ENCODE measurements around the gene GASK1B. TPM values are rescaled to one million over a fixed set of nuclear protein-coding genes. Genes with fewer than 3 reads are reported as not detected.

Gene GASK1B
- total and polyA plus RNA-seq, 7 donors = 6.7 to 59.5 (median 34.4) TPM

GRCh38 chr4:158161551-158162354, 11.1 kb downstream of the GASK1B start:
- Histone ChIP-seq H3K4me1 (peaks cover 5 to 98% (median 88%) of the 10 kb centered on the region in 4 donors), H3K27ac (peak overlapping the region; percentile 60 to 92 (median 72)), H3K36me3 (no peaks in the 10 kb centered on the region), H3K27me3 (no peaks in the 10 kb centered on the region), H3K4me3 (no peak overlapping the region), H3K9me3 (no peaks in the 10 kb centered on the region)
- peak; percentile 75 for DNase-seq
- intact Hi-C loops (cut with DNase I) = loop anchor here (5.0 to 10.0 kb wide), 2 partner anchors 39 to 1187 kb away; partner anchors contain the start of gene PDGFC
- TF ChIP-seq EP300 (IDR thresholded peaks at IDR 0.05) (peak in 2 of 4 donors; percentile 7 to 54), CTCF (IDR thresholded peaks at IDR 0.05) (no peak), POLR2AphosphoS5 (IDR thresholded peaks at IDR 0.05) (peak; percentile 76 to 88 (median 85))
- 50 to 73% methylated on average over 6 of the region's 6 CpGs for WGBS, 2 donors

- TF ChIP-seq POLR2A (IDR thresholded peaks at IDR 0.05) = no peak
- DNase-seq = no peak
- Histone ChIP-seq H3K27me3 (no peaks in the 10 kb centered on the region), H3K27ac (peak overlapping the region in 3 of 4 donors; percentile 36 to 92 (median 77)), H3K9me3 (no peaks in the 10 kb centered on the region), H3K4me3 (no peak overlapping the region), H3K36me3 (no peaks in the 10 kb centered on the region), H3K4me1 (peaks cover 5 to 92% (median 81%) of the 10 kb centered on the region in 4 donors)
- intact Hi-C loops (cut with DNase I) = loop anchor here (5.0 to 10.0 kb wide), 2 partner anchors 37 to 1185 kb away; partner anchors contain the start of gene PDGFC
- WGBS, 2 donors = 82 to 89% methylated on average over 4 of the region's 4 CpGs
Observed at GRCh38 chr4:158159718-158160094, 13.1 kb downstream of the GASK1B start.

GRCh38 chr4:158159054-158159717, 13.6 kb downstream of the GASK1B start:
- intact Hi-C loops (cut with DNase I) = no loop called here
- Histone ChIP-seq H3K4me1 (peaks cover 5 to 87% (median 78%) of the 10 kb centered on the region in 4 donors), H3K36me3 (no peaks in the 10 kb centered on the region), H3K9me3 (no peaks in the 10 kb centered on the region), H3K4me3 (no peak overlapping the region), H3K27me3 (no peaks in the 10 kb centered on the region), H3K27ac (peak overlapping the region in 3 of 4 donors; percentile 36 to 92 (median 77))
- WGBS, 2 donors = 80 to 91% methylated on average over 3 of the region's 3 CpGs
- no peak for TF ChIP-seq POLR2A (IDR thresholded peaks at IDR 0.05)
- TF ChIP-seq POLR2AphosphoS5 (IDR thresholded peaks at IDR 0.05) = no peak
- no peak for DNase-seq

GRCh38 chr4:158157412-158157811, 15.4 kb downstream of the GASK1B start:
- peaks cover 5 to 69% (median 66%) of the 10 kb centered on the region in 4 donors for H3K4me1 ChIP-seq
- no peaks in the 10 kb centered on the region for H3K27me3 ChIP-seq
- TF ChIP-seq POLR2AphosphoS5 (IDR thresholded peaks at IDR 0.05) (no peak), POLR2A (IDR thresholded peaks at IDR 0.05) (no peak), EP300 (IDR thresholded peaks at IDR 0.05) (no peak), CTCF (IDR thresholded peaks at IDR 0.05) (no peak)
- no peaks in the 10 kb centered on the region for H3K9me3 ChIP-seq
- H3K27ac ChIP-seq = peak overlapping the region in 2 of 4 donors; percentile 21 to 92
- no peak overlapping the region for H3K4me3 ChIP-seq
- intact Hi-C loops (cut with DNase I) = no loop called here
- no peak for DNase-seq
- WGBS, 2 donors = 46 to 78% methylated on average over 4 of the region's 4 CpGs
- H3K36me3 ChIP-seq = no peaks in the 10 kb centered on the region

- H3K4me3 ChIP-seq = no peak overlapping the region
- WGBS, 2 donors = 14 to 49% methylated on average over 8 of the region's 8 CpGs
- H3K9me3 ChIP-seq = no peaks in the 10 kb centered on the region
- peaks cover 0 to 12% (median 0%) of the 10 kb centered on the region in 4 donors for H3K36me3 ChIP-seq
- H3K27me3 ChIP-seq = no peaks in the 10 kb centered on the region
- H3K4me1 ChIP-seq = peaks cover 5 to 53% (median 51%) of the 10 kb centered on the region in 4 donors
- TF ChIP-seq CTCF (IDR thresholded peaks at IDR 0.05) (no peak), POLR2A (IDR thresholded peaks at IDR 0.05) (no peak), POLR2AphosphoS5 (IDR thresholded peaks at IDR 0.05) (no peak), EP300 (IDR thresholded peaks at IDR 0.05) (no peak)
- intact Hi-C loops (cut with DNase I) = no loop called here
- no peak for DNase-seq
- peak overlapping the region in 2 of 4 donors; percentile 21 to 92 for H3K27ac ChIP-seq
Observed at GRCh38 chr4:158155656-158156356, 17.0 kb downstream of the GASK1B start.
